GM19351 (cell line): ENCODE measurements around the gene USP46.

Experiments used
- ATAC-seq: cut with Tn5 transposase; IDR thresholded peaks from one replicate; pipeline ENCODE4 v1.9.1; 2021; ENCODE audit warnings: mild to moderate bottlenecking, moderate library complexity; ENCODE audit not compliant: unreplicated experiment

The USP46 gene

DNA sequence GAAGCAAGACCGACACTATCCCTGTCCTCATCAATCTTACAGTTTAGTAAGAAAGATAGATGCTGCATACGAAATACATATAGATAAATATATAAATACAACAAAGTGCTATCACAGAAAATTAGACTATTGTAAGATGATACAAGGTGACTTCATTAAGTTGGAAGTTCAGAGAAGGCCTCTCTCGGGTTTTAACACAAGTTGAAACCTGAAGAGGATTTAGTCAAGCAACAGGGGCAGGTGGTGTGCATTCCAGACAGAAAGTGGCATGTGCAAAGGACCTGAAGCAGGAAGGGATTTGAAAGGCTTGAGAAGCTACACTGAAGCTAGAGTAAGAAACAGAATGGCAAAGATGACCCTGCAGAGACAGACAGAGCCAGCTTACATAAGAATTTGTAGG is 36.5 kb downstream of the USP46 start:
- ATAC-seq, result no peak

- no peak for ATAC-seq
Measured at GRCh38 chr4:52621567-52621966, 37.5 kb downstream of the USP46 start.

DNA sequence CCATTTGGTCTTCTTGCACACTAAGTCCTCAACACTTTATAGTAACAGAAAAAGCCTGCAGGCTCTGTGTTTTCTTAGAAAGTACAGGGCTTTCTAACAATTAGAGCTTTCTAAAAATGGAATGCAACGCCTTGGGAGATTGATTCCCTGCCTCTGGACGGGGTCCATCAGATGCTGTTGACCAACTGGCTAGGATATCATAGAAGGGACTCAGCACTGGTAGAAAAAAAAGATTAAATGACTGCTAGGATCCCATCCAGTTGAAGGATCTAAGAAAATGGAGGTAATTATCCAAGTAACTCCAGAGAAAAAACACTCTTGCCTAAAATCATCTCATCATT is 39.5 kb downstream of the USP46 start:
- ATAC-seq, result no peak

- no peak for ATAC-seq
Measured at GRCh38 chr4:52618795-52619590, 40.1 kb downstream of the USP46 start.

DNA sequence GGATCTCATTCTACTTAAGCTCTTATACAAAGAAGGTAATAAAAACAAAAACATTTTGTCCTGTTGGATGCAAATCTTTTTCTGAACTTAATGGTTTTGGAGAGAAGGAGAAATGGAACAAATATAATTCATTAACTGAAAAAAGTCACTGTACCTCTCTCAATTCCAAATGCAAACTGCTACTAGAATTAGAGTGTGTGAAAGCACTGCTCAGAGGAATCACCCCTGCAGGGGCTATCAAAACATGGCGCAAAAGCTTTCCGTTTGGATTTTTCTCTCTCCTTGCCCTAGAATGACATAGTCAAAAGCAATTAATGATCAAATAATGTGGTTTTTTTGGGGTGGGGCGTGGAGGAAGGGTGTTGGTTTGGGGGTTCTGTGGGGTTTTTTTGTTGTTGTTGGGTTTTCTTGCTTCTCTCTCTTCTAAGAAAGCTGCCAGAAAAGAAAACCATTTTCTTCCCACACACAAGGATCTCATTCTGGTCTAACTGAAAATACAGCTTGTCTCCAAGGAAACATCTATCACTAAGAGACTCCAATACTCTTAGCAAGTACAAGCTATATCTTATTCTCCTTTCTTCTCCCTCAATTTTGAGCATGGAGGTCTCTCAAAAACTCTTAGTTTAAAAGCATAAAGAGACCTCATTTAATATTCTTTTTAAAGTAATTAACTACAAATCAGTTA is 41.6 kb downstream of the USP46 start:
- ATAC-seq, result no peak

GRCh38 chr4:52614241-52614640 is 44.9 kb downstream of the USP46 start:
- no peak for ATAC-seq

- ATAC-seq, result no peak
Measured at GRCh38 chr4:52612341-52612740, 46.8 kb downstream of the USP46 start.

- ATAC-seq, result no peak
Measured at GRCh38 chr4:52611030-52611555, 48.0 kb downstream of the USP46 start.

DNA sequence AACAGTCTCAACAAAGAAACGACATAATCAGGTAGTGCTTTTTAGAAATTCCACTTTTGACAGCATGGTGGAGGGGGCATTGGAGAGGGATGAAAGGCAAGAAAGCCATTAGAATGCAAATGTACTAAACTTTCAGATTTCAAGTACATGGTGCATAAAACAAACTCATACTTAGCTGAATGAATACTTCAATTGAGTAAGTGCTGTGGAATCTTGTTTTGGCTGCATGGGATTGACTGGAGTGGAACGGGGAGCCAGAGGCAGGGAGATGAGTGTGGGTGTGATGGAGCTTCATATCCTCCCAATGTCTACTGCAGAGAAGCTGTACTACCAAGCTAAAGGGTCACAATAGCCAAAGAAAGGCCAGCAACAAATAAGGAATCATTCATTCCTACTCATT is 52.4 kb downstream of the USP46 start:
- ATAC-seq, result no peak

- no peak for ATAC-seq
Measured at GRCh38 chr4:52606040-52606439, 53.1 kb downstream of the USP46 start.

GRCh38 chr4:52604215-52604614 is 54.9 kb downstream of the USP46 start:
- ATAC-seq, result no peak

- no peak for ATAC-seq
Measured at GRCh38 chr4:52600275-52600674, 58.8 kb downstream of the USP46 start.

DNA sequence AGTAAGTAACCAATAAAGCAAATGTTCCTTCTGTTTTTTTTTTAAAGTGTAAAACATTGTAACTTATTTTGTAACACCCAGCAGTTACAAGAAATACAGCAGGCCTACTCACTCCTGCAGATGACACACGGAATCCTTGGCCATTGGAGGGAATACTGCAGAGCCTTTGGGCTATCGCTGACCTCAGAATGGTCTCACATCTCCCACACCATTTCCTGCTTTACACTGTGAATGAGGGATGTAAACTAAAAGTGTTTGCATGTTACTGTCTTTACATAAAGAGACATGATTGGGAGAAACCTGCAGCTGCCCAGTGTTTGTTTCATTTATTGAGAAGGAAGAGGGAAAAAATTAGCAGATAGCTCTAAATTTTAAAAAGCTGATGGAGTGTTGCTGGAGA is 64.1 kb downstream of the USP46 start:
- no peak for ATAC-seq

GRCh38 chr4:52592287-52592686 is 66.8 kb downstream of the USP46 start:
- ATAC-seq, result no peak

GRCh38 chr4:52588771-52589591 is 70.1 kb downstream of the USP46 start:
- ATAC-seq, result no peak

- ATAC-seq, result peak; percentile 76
Measured at GRCh38 chr4:52588097-52588496, 71.0 kb downstream of the USP46 start.

DNA sequence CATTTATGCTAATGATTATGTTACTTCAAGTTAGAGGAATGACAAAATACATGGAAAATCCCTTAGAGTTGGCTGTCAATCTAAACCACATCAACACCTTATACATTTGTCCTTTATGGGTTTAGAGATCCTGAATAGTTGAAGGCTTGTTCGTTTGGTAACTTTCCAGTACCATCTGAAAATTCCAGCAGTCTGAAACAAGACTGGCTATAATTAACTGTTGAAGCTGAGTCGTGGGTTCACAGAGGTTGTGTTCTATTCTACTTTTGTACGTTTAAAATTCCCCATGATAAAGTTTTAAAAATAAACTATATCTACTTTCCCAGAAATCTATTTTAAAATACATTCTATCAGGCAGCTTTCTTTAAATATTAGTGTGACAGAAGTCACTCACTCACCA is 73.0 kb downstream of the USP46 start:
- no peak for ATAC-seq

GRCh38 chr4:52585379-52585778 is 73.7 kb downstream of the USP46 start:
- no peak for ATAC-seq

- peak; percentile 49 for ATAC-seq
Measured at GRCh38 chr4:52579602-52580272, 79.4 kb downstream of the USP46 start.

DNA sequence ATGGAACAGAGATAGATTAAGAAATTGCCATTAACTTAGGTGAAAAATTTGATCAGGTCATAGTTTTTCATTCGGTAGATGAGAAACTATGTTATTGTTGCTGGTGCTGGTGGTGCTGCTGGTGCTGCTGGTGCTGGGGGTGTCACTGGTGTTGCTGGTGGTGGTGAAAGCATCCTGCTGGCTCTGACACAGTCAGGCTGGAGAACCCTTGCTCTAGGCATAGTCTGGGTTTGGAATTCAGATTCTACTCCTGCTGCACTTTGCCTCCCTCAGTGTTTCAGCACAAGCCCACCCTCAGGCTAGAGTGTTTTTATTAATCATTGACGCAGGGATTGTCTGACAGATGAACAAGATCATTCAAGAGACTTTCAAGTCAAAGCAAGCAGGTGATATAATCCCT is 80.2 kb downstream of the USP46 start:
- no peak for ATAC-seq

DNA sequence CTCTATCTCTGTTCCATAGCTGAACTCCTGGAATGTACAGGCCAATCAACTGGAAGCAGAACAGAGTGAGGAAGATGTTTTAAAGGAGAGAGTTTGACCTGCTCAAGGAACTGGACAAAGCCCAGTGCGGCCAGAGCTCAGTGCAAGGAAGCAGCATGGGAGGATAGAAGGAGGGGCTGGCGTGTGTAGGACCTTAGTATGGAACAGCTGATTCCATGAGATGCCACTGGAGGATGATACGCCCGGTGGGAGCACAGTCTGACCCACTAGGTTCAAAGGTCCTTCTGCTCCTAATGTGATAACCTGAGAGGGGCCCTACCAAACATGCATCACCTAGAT is 81.5 kb downstream of the USP46 start:
- no peak for ATAC-seq
